ENCODE measurements around the gene EPAS1.

The EPAS1 gene

DNA sequence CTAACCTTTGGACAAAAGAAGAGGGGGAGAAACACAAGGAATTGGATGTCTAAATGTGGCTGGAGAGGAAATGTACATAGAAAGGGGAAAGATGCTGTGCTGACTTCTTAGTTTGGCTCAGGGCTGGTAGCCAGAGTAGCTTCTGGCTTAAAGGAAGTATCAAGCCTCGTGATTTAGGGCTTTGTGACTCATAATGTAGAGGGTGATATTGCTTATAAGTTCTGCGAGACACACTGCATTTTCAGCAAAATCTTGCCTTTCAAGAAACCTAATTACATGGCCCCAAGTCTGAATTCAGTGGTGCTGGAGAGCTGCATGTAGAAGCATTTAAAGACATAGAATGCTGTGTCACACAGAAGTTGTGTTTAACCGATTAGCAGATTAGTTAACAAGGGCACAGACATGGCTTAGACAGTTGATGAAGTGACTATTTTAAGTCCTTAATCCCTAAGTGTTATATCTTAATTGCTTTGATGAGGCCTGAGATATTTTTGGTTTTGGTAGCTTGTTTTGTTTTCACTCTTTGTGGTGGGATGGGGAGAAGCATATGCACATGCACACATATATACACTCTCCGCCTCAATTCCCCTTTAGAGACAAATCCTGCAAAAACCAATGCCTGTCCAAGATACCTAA is 66.4 kb downstream of the EPAS1 start:
- ATAC-seq, result peak; percentile 73
- TF ChIP-seq ZNF8 (CRISPR knock-in tag; IDR thresholded peaks at IDR 0.05) (no peak), PPARA (CRISPR knock-in tag; IDR thresholded peaks at IDR 0.05; ENCODE audit: borderline replicate concordance) (no peak), TOX (CRISPR knock-in tag; IDR thresholded peaks at IDR 0.05; ENCODE audit: borderline replicate concordance) (no peak)

DNA sequence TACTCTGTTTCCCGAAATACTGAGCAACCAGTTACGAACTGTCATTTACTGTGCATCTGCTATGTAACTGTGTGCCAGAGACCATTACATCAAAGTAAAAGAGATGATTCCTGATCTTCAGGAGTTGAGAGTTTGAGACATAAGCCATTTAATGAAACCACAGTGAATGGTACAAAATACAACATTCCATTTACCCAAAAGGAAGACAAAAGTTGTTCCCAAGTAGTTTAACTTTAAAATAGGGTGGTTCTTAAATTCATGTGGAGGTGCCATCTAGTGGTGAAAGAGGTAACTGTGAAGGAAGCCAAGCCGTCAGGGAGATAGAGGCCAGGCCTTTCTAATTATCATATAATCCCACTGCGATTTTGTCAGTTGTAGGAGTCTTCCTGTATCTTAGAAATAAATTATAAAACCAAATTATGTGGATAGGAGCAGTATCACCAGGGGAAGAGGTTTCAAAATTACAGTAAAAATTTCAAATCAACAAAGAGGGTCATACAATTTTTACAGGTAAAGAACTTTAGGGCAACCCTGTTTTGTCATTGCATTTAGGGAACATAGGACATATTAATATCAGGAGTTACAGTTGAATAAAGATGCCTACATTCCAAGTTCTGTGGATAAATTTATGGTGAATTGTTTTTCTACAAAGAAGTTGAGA is 67.7 kb downstream of the EPAS1 start:
- TF ChIP-seq, protein P1, sequence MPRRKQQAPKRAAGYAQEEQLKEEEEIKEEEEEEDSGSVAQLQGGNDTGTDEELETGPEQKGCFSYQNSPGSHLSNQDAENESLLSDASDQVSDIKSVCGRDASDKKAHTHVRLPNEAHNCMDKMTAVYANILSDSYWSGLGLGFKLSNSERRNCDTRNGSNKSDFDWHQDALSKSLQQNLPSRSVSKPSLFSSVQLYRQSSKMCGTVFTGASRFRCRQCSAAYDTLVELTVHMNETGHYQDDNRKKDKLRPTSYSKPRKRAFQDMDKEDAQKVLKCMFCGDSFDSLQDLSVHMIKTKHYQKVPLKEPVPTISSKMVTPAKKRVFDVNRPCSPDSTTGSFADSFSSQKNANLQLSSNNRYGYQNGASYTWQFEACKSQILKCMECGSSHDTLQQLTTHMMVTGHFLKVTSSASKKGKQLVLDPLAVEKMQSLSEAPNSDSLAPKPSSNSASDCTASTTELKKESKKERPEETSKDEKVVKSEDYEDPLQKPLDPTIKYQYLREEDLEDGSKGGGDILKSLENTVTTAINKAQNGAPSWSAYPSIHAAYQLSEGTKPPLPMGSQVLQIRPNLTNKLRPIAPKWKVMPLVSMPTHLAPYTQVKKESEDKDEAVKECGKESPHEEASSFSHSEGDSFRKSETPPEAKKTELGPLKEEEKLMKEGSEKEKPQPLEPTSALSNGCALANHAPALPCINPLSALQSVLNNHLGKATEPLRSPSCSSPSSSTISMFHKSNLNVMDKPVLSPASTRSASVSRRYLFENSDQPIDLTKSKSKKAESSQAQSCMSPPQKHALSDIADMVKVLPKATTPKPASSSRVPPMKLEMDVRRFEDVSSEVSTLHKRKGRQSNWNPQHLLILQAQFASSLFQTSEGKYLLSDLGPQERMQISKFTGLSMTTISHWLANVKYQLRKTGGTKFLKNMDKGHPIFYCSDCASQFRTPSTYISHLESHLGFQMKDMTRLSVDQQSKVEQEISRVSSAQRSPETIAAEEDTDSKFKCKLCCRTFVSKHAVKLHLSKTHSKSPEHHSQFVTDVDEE (CRISPR knock-in tag; IDR thresholded peaks at IDR 0.05), result peak; percentile 29; the same call in 1 of the 2 replicates
- TF ChIP-seq TCF4 (CRISPR knock-in tag; IDR thresholded peaks at IDR 0.05; ENCODE audit: borderline replicate concordance) (peak; percentile 89), GLIS3 (CRISPR knock-in tag; IDR thresholded peaks at IDR 0.05) (no peak)
- ATAC-seq, result peak; percentile 74

DNA sequence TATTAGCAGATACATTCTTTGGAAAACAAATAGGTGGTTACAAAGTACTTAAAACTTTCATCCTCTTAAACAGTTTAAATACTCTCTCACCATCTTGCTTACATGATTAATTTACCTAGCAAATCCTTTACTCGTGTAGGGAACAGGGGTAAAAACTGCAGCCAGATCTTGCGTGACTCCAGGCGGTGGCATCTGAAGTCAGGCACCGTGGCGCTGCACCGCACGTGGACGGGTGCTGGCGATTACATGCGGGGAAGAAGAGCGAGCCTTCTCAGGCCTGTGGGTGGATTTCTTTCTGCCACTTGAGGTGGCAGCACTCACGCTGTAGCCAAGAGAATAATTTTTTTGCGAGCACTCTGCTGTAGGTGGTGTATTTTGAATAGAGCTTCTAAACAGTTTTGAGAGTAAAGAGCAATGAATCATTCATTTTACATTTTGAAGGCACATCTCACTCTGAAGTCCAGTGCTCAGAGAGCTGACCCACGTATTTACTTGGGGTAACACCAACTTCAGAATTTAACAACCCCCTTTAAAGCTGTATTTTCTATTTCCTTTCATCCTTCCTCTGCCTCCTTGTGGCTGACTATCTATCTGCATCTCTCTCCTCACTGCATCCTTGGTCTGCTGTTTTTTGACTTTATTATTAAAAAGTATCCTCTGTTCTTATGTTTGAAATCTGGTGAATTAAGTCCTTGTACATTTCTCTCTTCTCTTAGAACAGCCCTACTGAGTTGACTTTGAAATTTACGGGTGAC is 68.9 kb downstream of the EPAS1 start:
- ATAC-seq, result peak; percentile 17; the same call in 1 of the 3 replicates

DNA sequence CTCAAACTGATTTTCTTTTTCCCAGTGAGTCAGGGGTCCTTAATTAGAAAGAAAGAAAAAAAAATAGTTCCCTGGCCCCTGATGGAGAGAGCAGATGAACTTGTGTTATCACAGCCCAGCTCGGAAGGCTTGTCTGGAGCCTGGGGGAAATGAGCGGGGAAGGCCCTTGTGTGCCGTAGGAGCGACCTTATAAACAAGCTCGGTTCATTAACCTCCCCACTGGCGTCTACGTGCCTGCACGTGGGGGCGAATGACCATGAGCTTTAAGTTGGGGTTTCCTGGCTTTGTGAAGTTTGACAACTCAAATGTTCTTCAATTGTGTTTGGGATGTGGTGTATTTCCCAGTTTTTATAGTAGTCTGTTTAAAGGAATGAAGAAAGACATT is 69.5 kb downstream of the EPAS1 start:
- no peak for TF ChIP-seq ZNF8 (CRISPR knock-in tag; IDR thresholded peaks at IDR 0.05)
- no peak for ATAC-seq

More for the DNA sequence above, 68.9 kb downstream of the EPAS1 start:
- TF ChIP-seq, protein P2, sequence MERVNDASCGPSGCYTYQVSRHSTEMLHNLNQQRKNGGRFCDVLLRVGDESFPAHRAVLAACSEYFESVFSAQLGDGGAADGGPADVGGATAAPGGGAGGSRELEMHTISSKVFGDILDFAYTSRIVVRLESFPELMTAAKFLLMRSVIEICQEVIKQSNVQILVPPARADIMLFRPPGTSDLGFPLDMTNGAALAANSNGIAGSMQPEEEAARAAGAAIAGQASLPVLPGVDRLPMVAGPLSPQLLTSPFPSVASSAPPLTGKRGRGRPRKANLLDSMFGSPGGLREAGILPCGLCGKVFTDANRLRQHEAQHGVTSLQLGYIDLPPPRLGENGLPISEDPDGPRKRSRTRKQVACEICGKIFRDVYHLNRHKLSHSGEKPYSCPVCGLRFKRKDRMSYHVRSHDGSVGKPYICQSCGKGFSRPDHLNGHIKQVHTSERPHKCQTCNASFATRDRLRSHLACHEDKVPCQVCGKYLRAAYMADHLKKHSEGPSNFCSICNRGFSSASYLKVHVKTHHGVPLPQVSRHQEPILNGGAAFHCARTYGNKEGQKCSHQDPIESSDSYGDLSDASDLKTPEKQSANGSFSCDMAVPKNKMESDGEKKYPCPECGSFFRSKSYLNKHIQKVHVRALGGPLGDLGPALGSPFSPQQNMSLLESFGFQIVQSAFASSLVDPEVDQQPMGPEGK (CRISPR knock-in tag; IDR thresholded peaks at IDR 0.05; ENCODE audit: borderline replicate concordance), result no peak
- TF ChIP-seq ZC3H10 (CRISPR knock-in tag; IDR thresholded peaks at IDR 0.05) (no peak), GLIS3 (CRISPR knock-in tag; IDR thresholded peaks at IDR 0.05) (no peak), ZNF8 (CRISPR knock-in tag; IDR thresholded peaks at IDR 0.05) (no peak), TCF4 (CRISPR knock-in tag; IDR thresholded peaks at IDR 0.05; ENCODE audit: borderline replicate concordance) (no peak), SNAI2 (CRISPR knock-in tag; IDR thresholded peaks at IDR 0.05) (no peak), TOX (CRISPR knock-in tag; IDR thresholded peaks at IDR 0.05; ENCODE audit: borderline replicate concordance) (no peak), ZNF70 (CRISPR knock-in tag; IDR thresholded peaks at IDR 0.05) (no peak), ZFP3 (CRISPR knock-in tag; IDR thresholded peaks at IDR 0.05) (no peak), ISL1 (CRISPR knock-in tag; IDR thresholded peaks at IDR 0.05) (no peak), ESRRG (CRISPR knock-in tag; IDR thresholded peaks at IDR 0.05) (no peak)
- TF ChIP-seq, protein P3, sequence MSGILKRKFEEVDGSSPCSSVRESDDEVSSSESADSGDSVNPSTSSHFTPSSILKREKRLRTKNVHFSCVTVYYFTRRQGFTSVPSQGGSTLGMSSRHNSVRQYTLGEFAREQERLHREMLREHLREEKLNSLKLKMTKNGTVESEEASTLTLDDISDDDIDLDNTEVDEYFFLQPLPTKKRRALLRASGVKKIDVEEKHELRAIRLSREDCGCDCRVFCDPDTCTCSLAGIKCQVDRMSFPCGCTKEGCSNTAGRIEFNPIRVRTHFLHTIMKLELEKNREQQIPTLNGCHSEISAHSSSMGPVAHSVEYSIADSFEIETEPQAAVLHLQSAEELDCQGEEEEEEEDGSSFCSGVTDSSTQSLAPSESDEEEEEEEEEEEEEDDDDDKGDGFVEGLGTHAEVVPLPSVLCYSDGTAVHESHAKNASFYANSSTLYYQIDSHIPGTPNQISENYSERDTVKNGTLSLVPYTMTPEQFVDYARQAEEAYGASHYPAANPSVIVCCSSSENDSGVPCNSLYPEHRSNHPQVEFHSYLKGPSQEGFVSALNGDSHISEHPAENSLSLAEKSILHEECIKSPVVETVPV (CRISPR knock-in tag; IDR thresholded peaks at IDR 0.05), result no peak

DNA sequence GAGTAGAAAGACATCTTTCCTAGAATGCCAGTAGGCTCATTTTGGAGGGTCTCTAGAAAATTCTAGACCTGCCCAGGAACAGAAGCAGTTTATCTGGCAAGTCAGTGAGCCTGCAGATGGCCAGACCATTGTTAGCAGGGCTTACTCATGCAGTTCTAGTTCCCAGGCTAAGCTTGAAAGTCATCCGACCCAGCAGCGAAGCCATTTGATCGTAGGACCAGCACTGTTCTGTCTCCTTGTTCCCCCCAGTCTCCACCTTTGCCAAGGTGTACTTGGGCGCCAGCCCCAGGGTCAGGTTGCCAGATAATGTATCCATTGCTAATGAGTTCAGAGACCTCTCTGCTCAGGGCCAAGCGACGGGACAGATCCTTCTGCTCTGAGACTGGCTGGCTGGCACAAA is 70.1 kb downstream of the EPAS1 start:
- ATAC-seq, result no peak
- TF ChIP-seq ZNF70 (CRISPR knock-in tag; IDR thresholded peaks at IDR 0.05), result no peak
- no peak for TF ChIP-seq SNAI2 (CRISPR knock-in tag; IDR thresholded peaks at IDR 0.05)
- TF ChIP-seq ZNF565 (CRISPR knock-in tag; conservative IDR thresholded peaks at IDR 0.05; ENCODE audit: low read depth), result no peak
- TF ChIP-seq, protein P3 (CRISPR knock-in tag; IDR thresholded peaks at IDR 0.05), result no peak
- TF ChIP-seq ESRRG (CRISPR knock-in tag; IDR thresholded peaks at IDR 0.05), result no peak
- TF ChIP-seq, protein P4, sequence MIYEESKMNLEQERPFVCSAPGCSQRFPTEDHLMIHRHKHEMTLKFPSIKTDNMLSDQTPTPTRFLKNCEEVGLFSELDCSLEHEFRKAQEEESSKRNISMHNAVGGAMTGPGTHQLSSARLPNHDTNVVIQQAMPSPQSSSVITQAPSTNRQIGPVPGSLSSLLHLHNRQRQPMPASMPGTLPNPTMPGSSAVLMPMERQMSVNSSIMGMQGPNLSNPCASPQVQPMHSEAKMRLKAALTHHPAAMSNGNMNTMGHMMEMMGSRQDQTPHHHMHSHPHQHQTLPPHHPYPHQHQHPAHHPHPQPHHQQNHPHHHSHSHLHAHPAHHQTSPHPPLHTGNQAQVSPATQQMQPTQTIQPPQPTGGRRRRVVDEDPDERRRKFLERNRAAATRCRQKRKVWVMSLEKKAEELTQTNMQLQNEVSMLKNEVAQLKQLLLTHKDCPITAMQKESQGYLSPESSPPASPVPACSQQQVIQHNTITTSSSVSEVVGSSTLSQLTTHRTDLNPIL (CRISPR knock-in tag; IDR thresholded peaks at IDR 0.05; ENCODE audit: low read depth), result no peak
- TF ChIP-seq TCF4 (CRISPR knock-in tag; IDR thresholded peaks at IDR 0.05; ENCODE audit: borderline replicate concordance), result no peak
- TF ChIP-seq, protein P2 (CRISPR knock-in tag; IDR thresholded peaks at IDR 0.05; ENCODE audit: borderline replicate concordance), result no peak
- no peak for TF ChIP-seq RARB (CRISPR knock-in tag; IDR thresholded peaks at IDR 0.05)
- no peak for TF ChIP-seq BACH2 (CRISPR knock-in tag; IDR thresholded peaks at IDR 0.05; ENCODE audit: borderline replicate concordance)
